Mesothelial cell of epicardium (in vitro differentiated cells): ENCODE data around the gene TSHZ2. TPM values are rescaled to one million over a fixed set of nuclear protein-coding genes. Genes with fewer than 3 reads are reported as not detected.

Experiments
- DNase-seq, 2 experiments: peaks; one replicate each; pipeline ENCODE4 v3.0.0; 2021; ENCODE audit warnings: low spot score in 2 of 2; ENCODE audit not compliant: unreplicated experiment in 2 of 2
- H3K27ac Mint-ChIP-seq: 2 replicates; pipeline ENCODE4 v1.8.0; 2021; ENCODE audit warnings: mixed read lengths
- H3K27me3 Mint-ChIP-seq: 2 replicates; pipeline ENCODE4 v1.8.0; 2021; ENCODE audit warnings: low read depth, mixed read lengths
- H3K36me3 Mint-ChIP-seq: 2 replicates; pipeline ENCODE4 v1.8.0; 2021; ENCODE audit warnings: mixed read lengths
- H3K4me1 Mint-ChIP-seq: 2 replicates; pipeline ENCODE4 v1.8.0; 2021; ENCODE audit warnings: mixed read lengths
- H3K4me3 Mint-ChIP-seq: 2 replicates; pipeline ENCODE4 v1.8.0; 2021; ENCODE audit warnings: mild to moderate bottlenecking, moderate library complexity, mixed read lengths
- H3K9me3 Mint-ChIP-seq: 2 replicates; pipeline ENCODE4 v1.8.0; 2021; ENCODE audit warnings: mixed read lengths
- total RNA-seq: library from RNA; stranded (reverse); gene quantifications from 3 replicates; pipeline ENCODE4 v1.2.1, GENCODE V29; 2021
- TF ChIP-seq, protein P1 (sequence below): fragments of 200-600 bp; sonication (generic); IDR thresholded peaks from one replicate; pipeline ENCODE4 v1.5.0; 2021; ENCODE audit warnings: antibody characterized with exemption; ENCODE audit not compliant: unreplicated experiment

Gene TSHZ2
- total RNA-seq, 1 donor from 2014 or later: 28.8 TPM

DNA sequence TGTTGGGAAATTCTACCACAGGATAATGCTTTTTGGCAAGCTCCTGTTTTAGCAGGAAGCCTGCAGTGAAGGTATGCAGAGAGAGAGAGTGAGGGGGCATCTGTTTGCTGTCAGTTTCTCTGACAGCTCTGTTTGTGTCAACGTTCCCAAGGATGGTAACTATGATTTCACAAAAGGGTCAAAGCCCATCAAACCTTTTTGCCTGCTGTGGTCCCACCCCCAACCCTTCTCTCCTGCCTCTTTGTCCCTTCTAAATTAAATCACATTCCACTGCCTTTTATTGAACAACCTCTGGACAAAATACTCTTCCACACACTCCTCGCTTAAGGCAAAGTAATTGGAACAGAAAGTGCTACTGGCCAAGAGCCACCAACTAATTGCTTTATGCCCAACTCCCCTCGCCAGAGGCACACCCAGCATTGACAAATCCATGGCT lies 128.3 kb downstream of the TSHZ2 start:
- Mint-ChIP-seq H3K9me3 (peaks cover 3% of the 10 kb centered on the region), H3K27me3 (no peaks in the 10 kb centered on the region), H3K36me3 (peaks cover 3% of the 10 kb centered on the region), H3K27ac (peak overlapping the region; percentile 49), H3K4me3 (no peak overlapping the region), H3K4me1 (peaks cover 26% of the 10 kb centered on the region)
- no peak for DNase-seq
- TF ChIP-seq, protein P1, sequence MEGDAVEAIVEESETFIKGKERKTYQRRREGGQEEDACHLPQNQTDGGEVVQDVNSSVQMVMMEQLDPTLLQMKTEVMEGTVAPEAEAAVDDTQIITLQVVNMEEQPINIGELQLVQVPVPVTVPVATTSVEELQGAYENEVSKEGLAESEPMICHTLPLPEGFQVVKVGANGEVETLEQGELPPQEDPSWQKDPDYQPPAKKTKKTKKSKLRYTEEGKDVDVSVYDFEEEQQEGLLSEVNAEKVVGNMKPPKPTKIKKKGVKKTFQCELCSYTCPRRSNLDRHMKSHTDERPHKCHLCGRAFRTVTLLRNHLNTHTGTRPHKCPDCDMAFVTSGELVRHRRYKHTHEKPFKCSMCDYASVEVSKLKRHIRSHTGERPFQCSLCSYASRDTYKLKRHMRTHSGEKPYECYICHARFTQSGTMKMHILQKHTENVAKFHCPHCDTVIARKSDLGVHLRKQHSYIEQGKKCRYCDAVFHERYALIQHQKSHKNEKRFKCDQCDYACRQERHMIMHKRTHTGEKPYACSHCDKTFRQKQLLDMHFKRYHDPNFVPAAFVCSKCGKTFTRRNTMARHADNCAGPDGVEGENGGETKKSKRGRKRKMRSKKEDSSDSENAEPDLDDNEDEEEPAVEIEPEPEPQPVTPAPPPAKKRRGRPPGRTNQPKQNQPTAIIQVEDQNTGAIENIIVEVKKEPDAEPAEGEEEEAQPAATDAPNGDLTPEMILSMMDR: no peak

DNA sequence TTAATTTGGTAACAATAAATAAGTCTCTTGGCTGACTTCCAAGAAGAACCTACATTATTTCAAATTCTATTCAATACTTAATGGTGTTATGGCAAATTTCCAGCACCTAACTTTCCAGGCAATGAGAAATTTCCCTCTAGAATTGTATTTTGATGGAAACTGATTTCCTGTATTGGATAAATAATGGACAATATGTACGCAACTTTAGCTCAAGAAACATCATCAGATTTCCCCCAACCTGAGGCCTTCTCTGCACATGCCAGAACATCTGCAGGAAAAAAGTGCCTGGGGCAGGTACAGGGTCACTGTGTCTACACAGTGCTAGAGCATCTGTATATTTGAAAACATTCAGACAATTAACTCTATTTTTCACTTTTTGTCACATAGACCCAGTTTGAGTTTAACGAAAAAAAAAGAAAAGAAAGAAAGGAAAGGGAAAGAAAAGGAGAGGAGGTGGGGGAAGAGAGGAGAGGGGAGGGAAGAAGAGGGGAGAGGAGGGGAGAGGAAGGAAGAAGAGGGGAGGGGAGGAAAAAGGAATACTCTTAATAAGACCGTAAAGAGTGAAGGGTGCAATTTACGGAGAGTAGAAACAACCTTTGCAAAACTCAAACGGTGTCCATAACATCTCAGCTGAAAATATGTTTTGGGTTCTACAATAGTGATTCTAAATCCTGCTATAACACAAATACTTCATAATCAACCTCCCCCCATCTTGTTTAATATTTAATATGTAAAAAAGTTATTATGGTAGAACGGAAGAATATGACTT lies 130.0 kb downstream of the TSHZ2 start:
- Mint-ChIP-seq H3K36me3 (peaks cover 3% of the 10 kb centered on the region), H3K4me1 (peaks cover 26% of the 10 kb centered on the region), H3K9me3 (peaks cover 3% of the 10 kb centered on the region), H3K27ac (no peak overlapping the region), H3K27me3 (no peaks in the 10 kb centered on the region), H3K4me3 (no peak overlapping the region)
- no peak for DNase-seq
- TF ChIP-seq, protein P1: no peak

DNA sequence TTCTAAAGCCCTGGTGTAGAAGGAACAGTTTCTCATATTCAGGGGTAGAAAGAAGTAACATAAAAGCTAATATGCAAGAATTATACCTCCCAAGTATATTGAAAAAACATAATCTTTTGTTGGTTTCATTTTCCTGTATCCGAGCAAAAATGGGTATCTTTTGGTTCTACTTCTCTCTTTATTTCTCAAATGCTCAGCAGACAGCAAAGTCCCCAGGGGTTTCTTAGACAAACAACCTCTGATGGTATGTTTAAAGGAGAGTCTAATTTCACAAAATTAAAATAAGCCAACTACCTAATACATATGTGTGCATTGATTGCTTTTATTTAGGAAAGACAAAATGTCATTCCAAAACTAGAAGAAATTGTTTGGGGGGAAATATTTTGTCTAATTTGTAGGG lies 131.0 kb downstream of the TSHZ2 start:
- Mint-ChIP-seq H3K27ac (no peak overlapping the region), H3K36me3 (peaks cover 3% of the 10 kb centered on the region), H3K4me3 (no peak overlapping the region), H3K4me1 (peaks cover 30% of the 10 kb centered on the region), H3K9me3 (peaks cover 3% of the 10 kb centered on the region), H3K27me3 (no peaks in the 10 kb centered on the region)
- TF ChIP-seq, protein P1: no peak
- no peak for DNase-seq

DNA sequence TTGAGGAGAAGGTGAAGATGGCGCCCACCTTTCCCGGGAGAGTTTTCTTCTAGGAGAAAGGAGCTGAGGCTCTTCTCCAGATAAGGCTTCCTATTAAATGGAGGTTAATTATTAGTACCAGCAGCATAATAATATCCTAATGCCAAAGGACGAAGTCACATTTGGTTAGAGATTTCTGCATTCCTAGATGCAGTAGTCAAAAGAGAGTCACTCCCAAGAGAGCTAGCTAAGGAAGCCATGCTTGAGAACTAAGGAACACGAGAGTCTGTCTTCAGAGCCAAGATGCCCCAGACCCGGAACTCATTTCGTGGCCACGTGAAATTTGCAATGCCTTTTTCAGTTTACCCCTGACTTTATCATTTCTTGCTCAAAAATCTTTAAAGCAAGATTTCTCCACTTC lies 132.7 kb downstream of the TSHZ2 start:
- Mint-ChIP-seq H3K4me3 (no peak overlapping the region), H3K4me1 (peaks cover 26% of the 10 kb centered on the region), H3K27me3 (no peaks in the 10 kb centered on the region), H3K36me3 (no peaks in the 10 kb centered on the region), H3K9me3 (no peaks in the 10 kb centered on the region), H3K27ac (no peak overlapping the region)
- TF ChIP-seq, protein P1: no peak
- DNase-seq: no peak

DNA sequence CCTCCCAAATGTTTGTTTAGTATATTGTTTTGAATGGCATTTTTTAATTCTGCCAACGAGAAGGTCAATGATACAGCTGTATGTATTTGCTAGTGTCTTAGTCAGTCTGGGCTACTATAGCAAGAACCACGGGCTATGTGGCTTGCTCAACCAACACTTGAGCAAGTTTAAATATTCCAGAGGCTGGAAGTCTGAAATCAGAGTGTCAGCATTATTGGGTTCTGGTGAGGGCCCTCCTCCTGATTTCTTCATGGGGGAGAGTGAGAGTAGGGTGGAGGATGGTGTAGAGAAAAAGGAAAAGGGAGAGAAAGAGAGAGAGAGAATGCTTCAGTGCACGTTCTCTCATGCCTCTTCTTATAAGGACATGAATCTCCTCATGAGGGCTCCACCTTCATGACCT lies 144.6 kb downstream of the TSHZ2 start:
- TF ChIP-seq, protein P1: no peak
- DNase-seq: no peak
- H3K4me1 Mint-ChIP-seq: no peaks in the 10 kb centered on the region
- peaks cover 12% of the 10 kb centered on the region for H3K9me3 Mint-ChIP-seq
- H3K36me3 Mint-ChIP-seq: peaks cover 5% of the 10 kb centered on the region
- H3K27me3 Mint-ChIP-seq: no peaks in the 10 kb centered on the region
- H3K4me3 Mint-ChIP-seq: no peak overlapping the region
- H3K27ac Mint-ChIP-seq: no peak overlapping the region
